Measurements from ENCODE around the gene DNAI1. TPM values are rescaled to one million over a fixed set of nuclear protein-coding genes. Genes with fewer than 3 reads are reported as not detected.

DNAI1 gene
- total RNA-seq, 2 donors from 2014 or later, result 2.5 to 4.1 TPM

DNA sequence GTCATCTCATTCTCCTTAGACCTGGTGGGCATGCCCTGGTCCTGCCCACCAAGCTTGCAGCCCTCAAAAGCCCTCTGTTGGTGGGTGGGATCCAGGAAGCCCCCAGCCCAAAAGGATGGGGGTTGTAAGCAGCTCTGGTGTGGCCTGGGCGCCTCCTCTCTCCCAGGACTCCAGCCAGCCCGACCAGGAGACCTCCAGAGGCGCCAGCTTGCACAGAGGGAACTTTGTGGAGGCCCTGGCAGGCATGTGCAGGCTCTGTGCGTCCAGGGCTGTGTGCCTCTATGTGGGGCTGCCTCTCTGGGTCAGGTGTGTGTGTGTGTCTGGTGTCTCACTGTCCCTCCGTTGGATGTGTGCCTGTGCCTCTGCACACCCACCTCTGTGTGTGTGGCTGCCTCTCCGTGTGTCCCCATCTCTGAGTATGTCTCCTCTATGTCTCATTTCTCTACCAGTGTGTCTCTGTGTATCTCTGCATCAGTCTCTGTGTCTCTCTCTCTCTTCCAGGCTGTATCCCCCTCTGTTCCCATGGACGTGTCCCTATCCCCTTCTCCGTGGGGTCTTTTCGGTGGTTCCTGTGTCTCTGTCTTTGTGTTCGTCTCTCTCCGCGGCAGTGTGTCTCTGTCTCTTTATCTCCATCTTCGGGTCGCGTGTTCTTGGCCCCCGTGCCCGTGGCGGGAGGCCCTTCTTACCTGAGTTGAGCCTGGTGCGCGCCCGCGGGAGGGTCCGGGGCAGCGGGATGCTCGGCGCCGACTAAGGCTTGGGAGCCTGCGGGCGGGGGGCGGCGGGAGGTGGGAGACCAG, 63.7 kb downstream of the DNAI1 start:
- peak overlapping the region; percentile 19 for H3K27ac Mint-ChIP-seq
- TF ChIP-seq, protein P1, sequence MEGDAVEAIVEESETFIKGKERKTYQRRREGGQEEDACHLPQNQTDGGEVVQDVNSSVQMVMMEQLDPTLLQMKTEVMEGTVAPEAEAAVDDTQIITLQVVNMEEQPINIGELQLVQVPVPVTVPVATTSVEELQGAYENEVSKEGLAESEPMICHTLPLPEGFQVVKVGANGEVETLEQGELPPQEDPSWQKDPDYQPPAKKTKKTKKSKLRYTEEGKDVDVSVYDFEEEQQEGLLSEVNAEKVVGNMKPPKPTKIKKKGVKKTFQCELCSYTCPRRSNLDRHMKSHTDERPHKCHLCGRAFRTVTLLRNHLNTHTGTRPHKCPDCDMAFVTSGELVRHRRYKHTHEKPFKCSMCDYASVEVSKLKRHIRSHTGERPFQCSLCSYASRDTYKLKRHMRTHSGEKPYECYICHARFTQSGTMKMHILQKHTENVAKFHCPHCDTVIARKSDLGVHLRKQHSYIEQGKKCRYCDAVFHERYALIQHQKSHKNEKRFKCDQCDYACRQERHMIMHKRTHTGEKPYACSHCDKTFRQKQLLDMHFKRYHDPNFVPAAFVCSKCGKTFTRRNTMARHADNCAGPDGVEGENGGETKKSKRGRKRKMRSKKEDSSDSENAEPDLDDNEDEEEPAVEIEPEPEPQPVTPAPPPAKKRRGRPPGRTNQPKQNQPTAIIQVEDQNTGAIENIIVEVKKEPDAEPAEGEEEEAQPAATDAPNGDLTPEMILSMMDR (conservative IDR thresholded peaks at IDR 0.05), result no peak
- H3K4me1 Mint-ChIP-seq, result peaks cover 6% of the 10 kb centered on the region
- no peaks in the 10 kb centered on the region for H3K36me3 ChIP-seq (ENCODE audit: control insufficient read depth, insufficient read depth, low read length)
- no peak for DNase-seq
- H3K4me3 Mint-ChIP-seq, result peak overlapping the region; percentile 69
- H3K9ac ChIP-seq (ENCODE audit: extremely low read depth, low read length, poor library complexity, severe bottlenecking), result no peak overlapping the region
- H3K36me3 Mint-ChIP-seq (ENCODE audit: low read depth), result no peaks in the 10 kb centered on the region
- H3K9me3 Mint-ChIP-seq, result no peaks in the 10 kb centered on the region
- H3K27me3 Mint-ChIP-seq (ENCODE audit: insufficient read depth), result peaks cover 38% of the 10 kb centered on the region
- no peaks in the 10 kb centered on the region for H3K4me1 ChIP-seq (ENCODE audit: control insufficient read depth, insufficient read depth, low read length)
- peak overlapping the region; percentile 80 for H3K4me3 ChIP-seq (ENCODE audit: low read length)
- peaks cover 52% of the 10 kb centered on the region for H3K27me3 ChIP-seq (ENCODE audit: control insufficient read depth, insufficient read depth, low read length, poor library complexity, severe bottlenecking)
- H3K27ac ChIP-seq (ENCODE audit: low read depth, low read length), result no peak overlapping the region
- 19 to 43% methylated on average over 4 to 31 of the region's 31 CpGs for WGBS, 2 experiments (ENCODE audit: insufficient coverage in 1 of 2, insufficient read length in 1 of 2)
- H3K9me3 ChIP-seq (ENCODE audit: control insufficient read depth, low read length), result no peaks in the 10 kb centered on the region

DNA sequence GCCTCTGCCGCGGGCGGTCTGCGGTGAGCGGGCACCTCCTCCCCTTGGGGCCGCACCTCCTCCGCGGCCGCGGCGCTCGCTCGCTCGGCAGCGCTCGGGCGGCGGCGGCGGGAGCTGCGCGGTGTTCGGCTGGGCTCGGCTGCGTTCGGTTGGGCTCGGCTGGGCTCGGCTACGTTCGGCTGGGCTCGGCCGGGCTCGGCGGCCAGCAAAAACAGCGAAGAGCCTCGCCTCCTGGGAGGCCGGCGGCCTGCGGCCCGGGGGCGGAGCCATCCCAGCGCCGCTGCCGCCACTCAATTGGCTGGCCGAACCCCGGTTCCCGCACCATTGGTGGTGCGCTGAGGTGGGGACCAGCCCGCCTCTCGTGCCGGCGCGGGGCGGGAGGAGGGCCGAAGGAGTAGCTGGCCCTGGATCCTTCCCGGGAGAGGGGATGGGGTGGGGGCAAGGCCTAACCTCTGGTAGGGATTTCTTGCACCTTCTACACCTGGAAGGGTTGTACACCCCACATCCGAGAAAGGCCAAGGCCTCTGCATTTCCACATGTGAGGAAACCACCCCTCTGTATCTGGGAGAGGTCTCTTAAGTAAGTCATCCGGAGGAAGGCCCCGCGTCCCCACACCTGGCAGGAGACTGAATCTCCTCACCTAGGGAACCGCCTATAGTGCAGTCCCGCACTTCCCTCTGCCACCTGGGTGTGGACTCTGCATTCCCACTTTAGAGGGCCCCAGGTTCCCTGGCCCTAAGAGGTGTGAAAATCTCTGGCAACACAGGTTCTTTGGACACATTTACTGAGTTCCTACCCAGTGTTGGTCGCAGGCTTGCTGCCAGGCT, 64.6 kb downstream of the DNAI1 start, which contains the start of gene ENHO:
Gene ENHO, minus strand, starts transcription at position 20 of the 827 bp plus-strand sequence. CDS start 1,295 bp downstream, outside the sequence.
- WGBS, 2 experiments (ENCODE audit: insufficient coverage in 1 of 2, insufficient read length in 1 of 2), result 5 to 32% methylated on average over 12 to 63 of the region's 63 CpGs
- Histone ChIP-seq H3K36me3 (ENCODE audit: control insufficient read depth, insufficient read depth, low read length) (no peaks in the 10 kb centered on the region), H3K27me3 (ENCODE audit: control insufficient read depth, insufficient read depth, low read length, poor library complexity, severe bottlenecking) (peaks cover 52% of the 10 kb centered on the region), H3K9me3 (ENCODE audit: control insufficient read depth, low read length) (no peaks in the 10 kb centered on the region), H3K27ac (ENCODE audit: low read depth, low read length) (no peak within 1 kb of the TSS), H3K4me1 (ENCODE audit: control insufficient read depth, insufficient read depth, low read length) (no peaks in the 10 kb centered on the region), H3K9ac (ENCODE audit: extremely low read depth, low read length, poor library complexity, severe bottlenecking) (no peak within 1 kb of the TSS), H3K4me3 (ENCODE audit: low read length) (peak within 1 kb of the TSS; percentile 80)
- H3K27me3 Mint-ChIP-seq (ENCODE audit: insufficient read depth), result peaks cover 41% of the 10 kb centered on the region
- no peaks in the 10 kb centered on the region for H3K36me3 Mint-ChIP-seq (ENCODE audit: low read depth)
- peak; percentile 98 for DNase-seq
- H3K4me1 Mint-ChIP-seq, result peaks cover 6% of the 10 kb centered on the region
- no peaks in the 10 kb centered on the region for H3K9me3 Mint-ChIP-seq
- H3K27ac Mint-ChIP-seq, result peak within 1 kb of the TSS; percentile 19
- H3K4me3 Mint-ChIP-seq, result peak within 1 kb of the TSS; percentile 69
- TF ChIP-seq, protein P1 (conservative IDR thresholded peaks at IDR 0.05), result no peak

DNA sequence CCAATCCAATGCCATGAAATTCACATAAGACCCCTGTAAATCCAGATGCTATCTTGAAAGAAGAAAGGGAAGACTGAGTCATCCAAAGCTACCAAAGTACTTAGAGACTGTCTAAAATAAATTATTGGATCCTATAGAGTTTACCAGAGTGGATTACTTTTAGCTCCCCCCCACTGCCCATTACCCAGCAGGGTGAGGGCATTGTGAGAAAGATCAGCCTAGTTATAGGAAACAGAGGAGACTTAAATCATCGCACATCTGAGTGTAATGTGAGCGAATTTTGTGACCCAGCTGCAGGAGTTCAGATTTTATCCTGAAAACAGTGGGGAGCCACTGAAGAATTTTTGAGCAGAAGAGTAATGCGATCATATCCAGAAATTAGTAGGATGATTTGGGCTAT, 65.7 kb downstream of the DNAI1 start:
- Histone ChIP-seq H3K27ac (ENCODE audit: low read depth, low read length) (no peak overlapping the region), H3K27me3 (ENCODE audit: control insufficient read depth, insufficient read depth, low read length, poor library complexity, severe bottlenecking) (peaks cover 52% of the 10 kb centered on the region), H3K36me3 (ENCODE audit: control insufficient read depth, insufficient read depth, low read length) (no peaks in the 10 kb centered on the region), H3K4me3 (ENCODE audit: low read length) (no peak overlapping the region), H3K9ac (ENCODE audit: extremely low read depth, low read length, poor library complexity, severe bottlenecking) (no peak overlapping the region), H3K9me3 (ENCODE audit: control insufficient read depth, low read length) (no peaks in the 10 kb centered on the region), H3K4me1 (ENCODE audit: control insufficient read depth, insufficient read depth, low read length) (no peaks in the 10 kb centered on the region)
- H3K4me1 Mint-ChIP-seq, result peaks cover 6% of the 10 kb centered on the region
- 91 to 92% methylated on average over 3 of the region's 3 CpGs for WGBS, 2 experiments (ENCODE audit: insufficient coverage in 1 of 2, insufficient read length in 1 of 2)
- H3K9me3 Mint-ChIP-seq, result no peaks in the 10 kb centered on the region
- TF ChIP-seq, protein P1 (conservative IDR thresholded peaks at IDR 0.05), result no peak
- DNase-seq, result no peak
- H3K27me3 Mint-ChIP-seq (ENCODE audit: insufficient read depth), result peaks cover 51% of the 10 kb centered on the region
- no peaks in the 10 kb centered on the region for H3K36me3 Mint-ChIP-seq (ENCODE audit: low read depth)
- no peak overlapping the region for H3K27ac Mint-ChIP-seq
- H3K4me3 Mint-ChIP-seq, result no peak overlapping the region

Measured in endodermal cell (in vitro differentiated cells).